OCI-LY3 (cell line): ENCODE measurements around the gene CLEC16A.

ENCODE experiments used
- EZH2phosphoT487 ChIP-seq: fragments of 200-600 bp; shearing (Covaris generic); IDR thresholded peaks from 2 replicates; pipeline ENCODE4 v1.6.1; 2018; ENCODE audit warnings: antibody characterized with exemption, mixed run types, low read depth
- TF ChIP-seq, protein P1 (sequence below): fragments of 200-600, 300-600 bp; sonication (generic); IDR thresholded peaks from 2 replicates; pipeline ENCODE4 v1.5.1; 2014; ENCODE audit warnings: antibody characterized with exemption, low read length, low read depth

- TF ChIP-seq, protein P1, sequence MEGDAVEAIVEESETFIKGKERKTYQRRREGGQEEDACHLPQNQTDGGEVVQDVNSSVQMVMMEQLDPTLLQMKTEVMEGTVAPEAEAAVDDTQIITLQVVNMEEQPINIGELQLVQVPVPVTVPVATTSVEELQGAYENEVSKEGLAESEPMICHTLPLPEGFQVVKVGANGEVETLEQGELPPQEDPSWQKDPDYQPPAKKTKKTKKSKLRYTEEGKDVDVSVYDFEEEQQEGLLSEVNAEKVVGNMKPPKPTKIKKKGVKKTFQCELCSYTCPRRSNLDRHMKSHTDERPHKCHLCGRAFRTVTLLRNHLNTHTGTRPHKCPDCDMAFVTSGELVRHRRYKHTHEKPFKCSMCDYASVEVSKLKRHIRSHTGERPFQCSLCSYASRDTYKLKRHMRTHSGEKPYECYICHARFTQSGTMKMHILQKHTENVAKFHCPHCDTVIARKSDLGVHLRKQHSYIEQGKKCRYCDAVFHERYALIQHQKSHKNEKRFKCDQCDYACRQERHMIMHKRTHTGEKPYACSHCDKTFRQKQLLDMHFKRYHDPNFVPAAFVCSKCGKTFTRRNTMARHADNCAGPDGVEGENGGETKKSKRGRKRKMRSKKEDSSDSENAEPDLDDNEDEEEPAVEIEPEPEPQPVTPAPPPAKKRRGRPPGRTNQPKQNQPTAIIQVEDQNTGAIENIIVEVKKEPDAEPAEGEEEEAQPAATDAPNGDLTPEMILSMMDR, result no peak
- no peak for TF ChIP-seq EZH2phosphoT487
Observed at GRCh38 chr16:11015607-11016006, 71.2 kb downstream of the CLEC16A start.
